A549 (cell line): ENCODE results near the gene UBE2E2. TPM values are rescaled to one million over a fixed set of nuclear protein-coding genes. Genes with fewer than 3 reads are reported as not detected.

Source experiments
- ATAC-seq, 2 experiments: fragments of 200-7000 bp in 1 of 2; fragments of >200 bp in 1 of 2; cut with Nextera tagmentation in 1 of 2; cut with Tn5 transposase in 1 of 2; 3 replicates each; pipeline versions ENCODE4 v1.8.0 to v1.9.1; 2018 to 2020; ENCODE audit warnings: mild to moderate bottlenecking in 1 of 2, moderate library complexity in 1 of 2
- CTCF ChIA-PET: fragments of 300-600 bp; sonication (Branson Sonifier 250); formaldehyde crosslinking; extraction: SDS; loops from one replicate; lab custom pipeline; 2021; ENCODE audit warnings: antibody characterized with exemption, inconsistent platforms; lab: Yijun Ruan, JAX
- POLR2A ChIA-PET: fragments of 350-600 bp; formaldehyde crosslinking; extraction: SDS; loops from one replicate; lab custom pipeline; 2021; ENCODE audit warnings: antibody characterized with exemption, inconsistent platforms; lab: Yijun Ruan, JAX
- DNase-seq, 2 experiments: peaks; one replicate each; pipeline versions ENCODE4 v3.0.0 to v3.0.0-alpha.2; 2011 to 2016; ENCODE audit warnings: low read depth in 1 of 2, low spot score in 1 of 2
- FAIRE-seq: peaks from 2 replicates; lab custom pipeline; 2011; peaks lifted over from hg19 to GRCh38; lab: Jason Lieb, UNC
- H3K27ac ChIP-seq, 2 experiments: fragments of >200 bp; sonication (Bioruptor Twin); formaldehyde crosslinking; 3 replicates each; pipeline ENCODE4 v1.5.1; 2016 to 2017
- H3K4me1 ChIP-seq: fragments of >200 bp; sonication (Bioruptor Twin); formaldehyde crosslinking; 3 replicates; pipeline ENCODE4 v1.6.1; 2016
- H3K4me2 ChIP-seq: fragments of >200 bp; sonication (Bioruptor Twin); formaldehyde crosslinking; 3 replicates; pipeline ENCODE4 v1.6.1; 2016
- H3K4me3 ChIP-seq: fragments of >200 bp; sonication (Bioruptor Twin); formaldehyde crosslinking; 3 replicates; pipeline ENCODE4 v1.5.1; 2016
- H3K9me3 ChIP-seq: fragments of >200 bp; sonication (Bioruptor Twin); formaldehyde crosslinking; 3 replicates; pipeline ENCODE4 v1.6.1; 2016
- CBX8 ChIP-seq: fragments of 200-600 bp; sonication (generic); IDR thresholded peaks from 2 replicates; pipeline ENCODE4 v1.6.1; 2016
- CHD4 ChIP-seq: fragments of 200-600 bp; sonication (generic); IDR thresholded peaks from 2 replicates; pipeline ENCODE4 v1.6.1; 2016; ENCODE audit warnings: antibody characterized with exemption, mild to moderate bottlenecking, borderline replicate concordance
- FOSB ChIP-seq: fragments of 250-450 bp; sonication (Bioruptor Pico); IDR thresholded peaks from 2 replicates; pipeline ENCODE4 v1.5.0; 2020; ENCODE audit warnings: mild to moderate bottlenecking, moderate library complexity
- FOXS1 ChIP-seq: fragments of 250-450 bp; sonication (Bioruptor Pico); IDR thresholded peaks from 2 replicates; pipeline ENCODE4 v1.5.0; 2020; ENCODE audit warnings: mild to moderate bottlenecking, moderate library complexity
- HEYL ChIP-seq: fragments of 250-450 bp; sonication (Bioruptor Pico); IDR thresholded peaks from 2 replicates; pipeline ENCODE4 v1.8.0; 2021; ENCODE audit warnings: mild to moderate bottlenecking, moderate library complexity
- HOXB5 ChIP-seq: fragments of 250-450 bp; sonication (Bioruptor Pico); IDR thresholded peaks from 2 replicates; pipeline ENCODE4 v1.5.0; 2020; ENCODE audit warnings: mild to moderate bottlenecking, moderate library complexity
- JUN ChIP-seq, 2 experiments: fragments of >200 bp; sonication (Bioruptor Twin); formaldehyde crosslinking; IDR thresholded peaks; 2 replicates in 1 of 2; 3 replicates in 1 of 2; pipeline ENCODE4 v1.6.1; 2016 to 2017
- JUNB ChIP-seq: fragments of >200 bp; sonication (Bioruptor Twin); formaldehyde crosslinking; IDR thresholded peaks from 2 replicates; pipeline ENCODE4 v1.6.1; 2016
- KDM1A ChIP-seq: fragments of 200-600 bp; sonication (generic); IDR thresholded peaks from 2 replicates; pipeline ENCODE4 v1.6.1; 2016; ENCODE audit warnings: low read depth, mild to moderate bottlenecking
- MAFK ChIP-seq: fragments of 450-650 bp; IDR thresholded peaks from 2 replicates; pipeline ENCODE4 v1.6.1; 2014; ENCODE audit not compliant: partially characterized antibody
- MAZ ChIP-seq: fragments of 150-350 bp; IDR thresholded peaks from 2 replicates; pipeline ENCODE4 v1.6.1; 2014; ENCODE audit warnings: antibody characterized with exemption, low read depth, low read length, borderline replicate concordance
- MYC ChIP-seq: IDR thresholded peaks from 2 replicates; pipeline ENCODE4 v1.6.1; 2012; ENCODE audit warnings: mild to moderate bottlenecking, inconsistent platforms, low read length, improper control_type of control experiment, borderline replicate concordance
- NR3C1 ChIP-seq: fragments of >200 bp; sonication (Bioruptor Twin); formaldehyde crosslinking; IDR thresholded peaks from 3 replicates; pipeline ENCODE4 v1.6.1; 2017
- PHF8 ChIP-seq: fragments of 200-600 bp; sonication (generic); IDR thresholded peaks from 2 replicates; pipeline ENCODE4 v1.6.1; 2016; ENCODE audit warnings: low read depth, mild to moderate bottlenecking, antibody characterized with exemption, moderate library complexity, borderline replicate concordance
- RARB ChIP-seq: fragments of 250-450 bp; sonication (Bioruptor Pico); IDR thresholded peaks from 2 replicates; pipeline ENCODE4 v1.8.0; 2021; ENCODE audit warnings: mild to moderate bottlenecking, moderate library complexity
- SMC3 ChIP-seq: fragments of >200 bp; sonication (Bioruptor Twin); formaldehyde crosslinking; IDR thresholded peaks from 3 replicates; pipeline ENCODE4 v1.6.1; 2018; ENCODE audit warnings: inconsistent platforms
- SREBF2 ChIP-seq: fragments of 450-650 bp; IDR thresholded peaks from 2 replicates; pipeline ENCODE4 v1.6.1; 2014; ENCODE audit warnings: mild to moderate bottlenecking, moderate library complexity
- TFCP2L1 ChIP-seq: fragments of 250-450 bp; sonication (Bioruptor Pico); IDR thresholded peaks from 2 replicates; pipeline ENCODE4 v1.5.0; 2021; ENCODE audit warnings: mild to moderate bottlenecking
- TP53 ChIP-seq: fragments of 250-450 bp; sonication (Bioruptor Pico); IDR thresholded peaks from 2 replicates; pipeline ENCODE4 v1.5.0; 2021; ENCODE audit warnings: mild to moderate bottlenecking, moderate library complexity
- WGBS: methylation state at CpG from one replicate; pipeline ENCODE4 v1.1.6; 2017; ENCODE audit errors: missing lambda C conversion rate; 5-methylcytosine and 5-hydroxymethylcytosine counted together
- polyA plus RNA-seq, 4 experiments: library from polyadenylated mRNA; depleted of rRNA in 3 of 4; stranded (reverse); fragments of >200 nt; fragmentation: RNase III in 1 of 4; extraction: RNeasy Plus Mini Kit Qiagen cat#74134 plus additional on column Dnase treatment in 1 of 4; gene quantifications; 2 replicates in 3 of 4; 3 replicates in 1 of 4; pipeline ENCODE4 v1.2.3, GENCODE V29; 2011 to 2017
- TF ChIP-seq, protein P1 (sequence below): IDR thresholded peaks from 2 replicates; pipeline ENCODE4 v1.6.1; 2012
- TF ChIP-seq, protein P2 (sequence below): fragments of >200 bp; sonication (Bioruptor Twin); formaldehyde crosslinking; IDR thresholded peaks from 3 replicates; pipeline ENCODE4 v1.6.1; 2016
- TF ChIP-seq, protein P3 (sequence below): IDR thresholded peaks from 2 replicates; pipeline ENCODE4 v1.6.1; 2012; ENCODE audit warnings: low read depth, borderline replicate concordance
- TF ChIP-seq, protein P4 (sequence below): IDR thresholded peaks from 2 replicates; pipeline ENCODE4 v1.6.1; 2012
- TF ChIP-seq, protein P5 (sequence below): fragments of >200 bp; sonication (Bioruptor Twin); formaldehyde crosslinking; IDR thresholded peaks from 3 replicates; pipeline ENCODE4 v1.5.1; 2016
- TF ChIP-seq, protein P6 (sequence below): fragments of 250-450 bp; sonication (Bioruptor Pico); IDR thresholded peaks from 2 replicates; pipeline ENCODE4 v1.5.0; 2021; ENCODE audit warnings: mild to moderate bottlenecking, moderate library complexity, borderline replicate concordance

UBE2E2 gene
- polyA plus RNA-seq, 2 of the 4 experiments (the other 2 are of a cell fraction) = 28.3 to 56.1 TPM

DNA sequence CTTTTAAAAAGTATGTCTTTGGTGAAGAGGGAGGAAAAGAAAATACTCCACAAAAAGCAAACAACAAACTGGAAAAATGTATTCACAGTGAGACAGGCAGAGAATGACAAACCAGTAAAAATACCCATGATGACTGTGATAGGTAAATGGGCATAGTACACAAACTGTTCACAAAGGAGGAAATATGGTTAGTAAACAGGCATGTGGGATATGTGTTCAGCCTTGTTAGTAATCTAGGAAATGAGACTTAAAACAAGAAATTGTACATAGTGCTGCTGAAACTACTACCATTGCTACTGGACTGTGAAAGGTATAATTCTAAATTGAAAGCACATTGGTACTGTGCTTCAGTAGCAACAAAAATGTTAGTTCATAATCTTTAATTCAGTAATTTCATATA is 50.1 kb downstream of the UBE2E2 start:
- H3K4me2 ChIP-seq = no peak overlapping the region; the same call in 2 of the 3 replicates
- peaks cover 31% of the 10 kb centered on the region for H3K4me1 ChIP-seq
- ATAC-seq (no peak), FAIRE-seq (no peak), DNase-seq (no peak)
- H3K9me3 ChIP-seq = no peaks in the 10 kb centered on the region
- POLR2A ChIA-PET = no interaction called here
- CTCF ChIA-PET = no interaction called here
- TF ChIP-seq KDM1A (no peak), CHD4 (no peak), CBX8 (no peak), TFCP2L1 (CRISPR knock-in tag) (no peak), FOXS1 (CRISPR knock-in tag) (no peak), NR3C1 (no peak), JUN (IDR thresholded peaks at IDR 0.05) (no peak)
- no peak overlapping the region for H3K27ac ChIP-seq
- no peak overlapping the region for H3K4me3 ChIP-seq

DNA sequence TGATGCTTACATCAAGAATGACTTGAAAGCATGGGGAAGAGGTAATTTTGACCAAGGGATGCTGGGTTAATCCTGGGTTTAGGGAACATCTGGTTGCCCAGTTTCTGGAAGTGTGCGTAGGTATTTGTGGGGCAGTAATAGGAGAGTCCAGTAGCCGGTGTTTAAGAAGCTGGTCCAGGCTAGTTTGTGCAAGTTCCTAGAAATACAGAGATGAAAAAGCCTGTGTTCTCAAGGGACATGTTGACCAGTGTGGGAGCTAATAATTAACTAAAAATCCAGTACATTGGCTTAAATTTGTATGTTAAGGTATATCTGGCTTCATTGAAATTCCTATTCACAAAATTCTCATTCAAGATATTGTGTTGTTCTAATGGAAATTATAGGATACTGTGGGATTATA is 51.2 kb downstream of the UBE2E2 start:
- ChIA-PET POLR2A (no interaction called here), CTCF (no interaction called here)
- H3K4me2 ChIP-seq = peak overlapping the region; percentile 38
- H3K4me3 ChIP-seq = no peak overlapping the region
- peaks cover 33% of the 10 kb centered on the region for H3K4me1 ChIP-seq
- H3K9me3 ChIP-seq = no peaks in the 10 kb centered on the region
- 68% methylated on average over 2 of the region's 2 CpGs for WGBS
- no peak overlapping the region; a peak in 1 of 6 replicates for H3K27ac ChIP-seq
- no peak for DNase-seq
- peak in 1 of 2 experiments; percentile 52; a peak in 3 of 6 replicates for ATAC-seq
- FAIRE-seq = no peak
- no peak for TF ChIP-seq HEYL
- no peak for TF ChIP-seq PHF8
- TF ChIP-seq SREBF2 = no peak
- TF ChIP-seq, protein P1, sequence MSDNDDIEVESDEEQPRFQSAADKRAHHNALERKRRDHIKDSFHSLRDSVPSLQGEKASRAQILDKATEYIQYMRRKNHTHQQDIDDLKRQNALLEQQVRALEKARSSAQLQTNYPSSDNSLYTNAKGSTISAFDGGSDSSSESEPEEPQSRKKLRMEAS = no peak
- TF ChIP-seq, protein P2, sequence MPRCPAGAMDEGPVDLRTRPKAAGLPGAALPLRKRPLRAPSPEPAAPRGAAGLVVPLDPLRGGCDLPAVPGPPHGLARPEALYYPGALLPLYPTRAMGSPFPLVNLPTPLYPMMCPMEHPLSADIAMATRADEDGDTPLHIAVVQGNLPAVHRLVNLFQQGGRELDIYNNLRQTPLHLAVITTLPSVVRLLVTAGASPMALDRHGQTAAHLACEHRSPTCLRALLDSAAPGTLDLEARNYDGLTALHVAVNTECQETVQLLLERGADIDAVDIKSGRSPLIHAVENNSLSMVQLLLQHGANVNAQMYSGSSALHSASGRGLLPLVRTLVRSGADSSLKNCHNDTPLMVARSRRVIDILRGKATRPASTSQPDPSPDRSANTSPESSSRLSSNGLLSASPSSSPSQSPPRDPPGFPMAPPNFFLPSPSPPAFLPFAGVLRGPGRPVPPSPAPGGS = no peak
- TF ChIP-seq MAFK = no peak
- TF ChIP-seq, protein P3, sequence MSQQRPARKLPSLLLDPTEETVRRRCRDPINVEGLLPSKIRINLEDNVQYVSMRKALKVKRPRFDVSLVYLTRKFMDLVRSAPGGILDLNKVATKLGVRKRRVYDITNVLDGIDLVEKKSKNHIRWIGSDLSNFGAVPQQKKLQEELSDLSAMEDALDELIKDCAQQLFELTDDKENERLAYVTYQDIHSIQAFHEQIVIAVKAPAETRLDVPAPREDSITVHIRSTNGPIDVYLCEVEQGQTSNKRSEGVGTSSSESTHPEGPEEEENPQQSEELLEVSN = no peak
- TF ChIP-seq TP53 (CRISPR knock-in tag) = no peak
- no peak for TF ChIP-seq MAZ
- no peak for TF ChIP-seq RARB (CRISPR knock-in tag)
- no peak for TF ChIP-seq MYC
- TF ChIP-seq, protein P4, sequence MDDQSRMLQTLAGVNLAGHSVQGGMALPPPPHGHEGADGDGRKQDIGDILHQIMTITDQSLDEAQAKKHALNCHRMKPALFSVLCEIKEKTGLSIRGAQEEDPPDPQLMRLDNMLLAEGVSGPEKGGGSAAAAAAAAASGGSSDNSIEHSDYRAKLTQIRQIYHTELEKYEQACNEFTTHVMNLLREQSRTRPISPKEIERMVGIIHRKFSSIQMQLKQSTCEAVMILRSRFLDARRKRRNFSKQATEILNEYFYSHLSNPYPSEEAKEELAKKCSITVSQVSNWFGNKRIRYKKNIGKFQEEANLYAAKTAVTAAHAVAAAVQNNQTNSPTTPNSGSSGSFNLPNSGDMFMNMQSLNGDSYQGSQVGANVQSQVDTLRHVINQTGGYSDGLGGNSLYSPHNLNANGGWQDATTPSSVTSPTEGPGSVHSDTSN = no peak
- TF ChIP-seq CHD4 = no peak
- no peak for TF ChIP-seq FOSB (CRISPR knock-in tag)
- TF ChIP-seq HOXB5 = no peak

DNA sequence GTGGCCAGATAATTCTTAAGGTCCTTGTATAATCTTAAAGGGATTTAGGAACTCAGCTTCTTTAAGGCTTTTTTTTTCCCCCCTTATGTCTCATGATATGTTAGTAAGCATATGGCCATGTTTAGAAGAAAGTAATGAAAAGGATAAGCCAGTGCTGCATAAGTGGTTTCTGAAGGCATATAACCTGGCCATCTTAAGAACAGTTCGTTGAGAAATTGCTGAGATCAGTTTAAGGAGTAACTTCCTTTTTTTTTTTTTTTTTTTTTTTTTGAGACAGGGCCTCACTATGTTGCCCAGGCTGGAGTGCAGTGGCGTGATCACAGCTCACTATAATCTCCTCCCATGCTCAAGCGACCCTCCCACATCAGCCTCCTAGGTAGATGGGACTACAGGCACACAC is 51.7 kb downstream of the UBE2E2 start:
- TF ChIP-seq HOXB5 (no peak), SMC3 (no peak), CHD4 (no peak), KDM1A (no peak), JUNB (no peak)
- TF ChIP-seq, protein P5, sequence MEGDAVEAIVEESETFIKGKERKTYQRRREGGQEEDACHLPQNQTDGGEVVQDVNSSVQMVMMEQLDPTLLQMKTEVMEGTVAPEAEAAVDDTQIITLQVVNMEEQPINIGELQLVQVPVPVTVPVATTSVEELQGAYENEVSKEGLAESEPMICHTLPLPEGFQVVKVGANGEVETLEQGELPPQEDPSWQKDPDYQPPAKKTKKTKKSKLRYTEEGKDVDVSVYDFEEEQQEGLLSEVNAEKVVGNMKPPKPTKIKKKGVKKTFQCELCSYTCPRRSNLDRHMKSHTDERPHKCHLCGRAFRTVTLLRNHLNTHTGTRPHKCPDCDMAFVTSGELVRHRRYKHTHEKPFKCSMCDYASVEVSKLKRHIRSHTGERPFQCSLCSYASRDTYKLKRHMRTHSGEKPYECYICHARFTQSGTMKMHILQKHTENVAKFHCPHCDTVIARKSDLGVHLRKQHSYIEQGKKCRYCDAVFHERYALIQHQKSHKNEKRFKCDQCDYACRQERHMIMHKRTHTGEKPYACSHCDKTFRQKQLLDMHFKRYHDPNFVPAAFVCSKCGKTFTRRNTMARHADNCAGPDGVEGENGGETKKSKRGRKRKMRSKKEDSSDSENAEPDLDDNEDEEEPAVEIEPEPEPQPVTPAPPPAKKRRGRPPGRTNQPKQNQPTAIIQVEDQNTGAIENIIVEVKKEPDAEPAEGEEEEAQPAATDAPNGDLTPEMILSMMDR = no peak
- TF ChIP-seq, protein P3 = no peak
- TF ChIP-seq, protein P6, sequence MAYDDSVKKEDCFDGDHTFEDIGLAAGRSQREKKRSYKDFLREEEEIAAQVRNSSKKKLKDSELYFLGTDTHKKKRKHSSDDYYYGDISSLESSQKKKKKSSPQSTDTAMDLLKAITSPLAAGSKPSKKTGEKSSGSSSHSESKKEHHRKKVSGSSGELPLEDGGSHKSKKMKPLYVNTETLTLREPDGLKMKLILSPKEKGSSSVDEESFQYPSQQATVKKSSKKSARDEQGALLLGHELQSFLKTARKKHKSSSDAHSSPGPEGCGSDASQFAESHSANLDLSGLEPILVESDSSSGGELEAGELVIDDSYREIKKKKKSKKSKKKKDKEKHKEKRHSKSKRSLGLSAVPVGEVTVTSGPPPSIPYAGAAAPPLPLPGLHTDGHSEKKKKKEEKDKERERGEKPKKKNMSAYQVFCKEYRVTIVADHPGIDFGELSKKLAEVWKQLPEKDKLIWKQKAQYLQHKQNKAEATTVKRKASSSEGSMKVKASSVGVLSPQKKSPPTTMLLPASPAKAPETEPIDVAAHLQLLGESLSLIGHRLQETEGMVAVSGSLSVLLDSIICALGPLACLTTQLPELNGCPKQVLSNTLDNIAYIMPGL (CRISPR knock-in tag) = no peak
- POLR2A ChIA-PET = interaction anchor here (0.6 kb wide), 2 partner anchors 17 to 396 kb away, joined by 3 to 5 read pairs; no protein-coding TSS in a partner anchor
- WGBS = 72% methylated on average over 3 of the region's 3 CpGs
- Histone ChIP-seq H3K9me3 (no peaks in the 10 kb centered on the region), H3K4me2 (peak overlapping the region; percentile 38), H3K27ac (no peak overlapping the region; a peak in 1 of 6 replicates), H3K4me1 (peaks cover 38% of the 10 kb centered on the region), H3K4me3 (no peak overlapping the region)
- FAIRE-seq = peak; percentile 36
- peak in 1 of 2 experiments; percentile 29; a peak in 3 of 6 replicates for ATAC-seq
- CTCF ChIA-PET = no interaction called here
- DNase-seq = no peak
